Type B pancreatic cell (in vitro differentiated cells): Measurements from ENCODE around the gene MORF4L1. TPM values are rescaled to one million over a fixed set of nuclear protein-coding genes. Genes with fewer than 3 reads are reported as not detected.

Experiments used
- DNase-seq: peaks from one replicate; pipeline ENCODE4 v3.0.0; 2021; ENCODE audit warnings: mixed read lengths; ENCODE audit not compliant: unreplicated experiment; ENCODE audit errors: extremely low spot score
- H3K27ac Mint-ChIP-seq: 2 replicates; pipeline ENCODE4 v1.8.0; 2021; ENCODE audit warnings: mild to moderate bottlenecking, mixed read lengths
- H3K27me3 Mint-ChIP-seq: 2 replicates; pipeline ENCODE4 v1.8.0; 2021; ENCODE audit warnings: mixed read lengths
- H3K36me3 Mint-ChIP-seq: 2 replicates; pipeline ENCODE4 v1.8.0; 2021; ENCODE audit warnings: mixed read lengths
- H3K4me1 Mint-ChIP-seq: one replicate; pipeline ENCODE4 v1.8.0; 2021; ENCODE audit warnings: mixed read lengths; ENCODE audit not compliant: unreplicated experiment
- H3K4me3 Mint-ChIP-seq: 2 replicates; pipeline ENCODE4 v1.8.0; 2021; ENCODE audit warnings: mild to moderate bottlenecking, mixed read lengths
- H3K9me3 Mint-ChIP-seq: 2 replicates; pipeline ENCODE4 v1.8.0; 2021; ENCODE audit warnings: mixed read lengths
- CTCF ChIP-seq: fragments of 200-600 bp; sonication (generic); conservative IDR thresholded peaks from 2 replicates; pipeline ENCODE4 v1.5.0; 2021; ENCODE audit warnings: antibody characterized with exemption, mild to moderate bottlenecking
- total RNA-seq: library from RNA; stranded (reverse); gene quantifications from 2 replicates; pipeline ENCODE4 v1.2.1, GENCODE V29; 2021; ENCODE audit warnings: low replicate concordance

Gene MORF4L1
- total RNA-seq, 1 donor from 2014 or later: 372 TPM

GRCh38 chr15:78910271-78910670 is 37.6 kb downstream of the MORF4L1 start:
- H3K27ac Mint-ChIP-seq: peak overlapping the region; percentile 57
- no peak for TF ChIP-seq CTCF
- H3K4me3 Mint-ChIP-seq: no peak overlapping the region
- no peak for DNase-seq
- peaks cover 19% of the 10 kb centered on the region for H3K4me1 Mint-ChIP-seq
- no peaks in the 10 kb centered on the region for H3K27me3 Mint-ChIP-seq
- no peaks in the 10 kb centered on the region for H3K9me3 Mint-ChIP-seq
- peaks cover 36% of the 10 kb centered on the region for H3K36me3 Mint-ChIP-seq

GRCh38 chr15:78912316-78912715 is 39.6 kb downstream of the MORF4L1 start:
- no peak for DNase-seq
- no peak for TF ChIP-seq CTCF
- no peak overlapping the region for H3K27ac Mint-ChIP-seq

GRCh38 chr15:78913012-78913411 is 40.3 kb downstream of the MORF4L1 start:
- Mint-ChIP-seq H3K36me3 (peaks cover 42% of the 10 kb centered on the region), H3K4me3 (no peak overlapping the region), H3K9me3 (no peaks in the 10 kb centered on the region), H3K4me1 (peaks cover 25% of the 10 kb centered on the region), H3K27me3 (no peaks in the 10 kb centered on the region), H3K27ac (no peak overlapping the region)
- TF ChIP-seq CTCF: no peak
- DNase-seq: no peak

More at GRCh38 chr15:78912316-78912715, 39.6 kb downstream of the MORF4L1 start:
- Mint-ChIP-seq H3K27me3 (no peaks in the 10 kb centered on the region), H3K4me1 (peaks cover 25% of the 10 kb centered on the region), H3K4me3 (no peak overlapping the region), H3K36me3 (peaks cover 41% of the 10 kb centered on the region), H3K9me3 (no peaks in the 10 kb centered on the region)

- peak overlapping the region; percentile 44 for H3K27ac Mint-ChIP-seq
- no peak overlapping the region for H3K4me3 Mint-ChIP-seq
- H3K9me3 Mint-ChIP-seq: no peaks in the 10 kb centered on the region
- H3K27me3 Mint-ChIP-seq: no peaks in the 10 kb centered on the region
- peak; percentile 56 for TF ChIP-seq CTCF
- peaks cover 42% of the 10 kb centered on the region for H3K36me3 Mint-ChIP-seq
- peaks cover 25% of the 10 kb centered on the region for H3K4me1 Mint-ChIP-seq
- peak; percentile 40 for DNase-seq
These were observed 41.5 kb downstream of the MORF4L1 start for GRCh38 chr15:78914027-78914764.

GRCh38 chr15:78915341-78916087 is 42.8 kb downstream of the MORF4L1 start:
- no peak for TF ChIP-seq CTCF
- Mint-ChIP-seq H3K27me3 (no peaks in the 10 kb centered on the region), H3K9me3 (no peaks in the 10 kb centered on the region), H3K27ac (no peak overlapping the region), H3K4me1 (peaks cover 19% of the 10 kb centered on the region), H3K4me3 (no peak overlapping the region), H3K36me3 (peaks cover 36% of the 10 kb centered on the region)
- peak; percentile 31 for DNase-seq
